GM23338 (cell line): Measurements from ENCODE around the gene CD63. TPM values are rescaled to one million over a fixed set of nuclear protein-coding genes. Genes with fewer than 3 reads are reported as not detected.

Experiments
- ATAC-seq: fragments of 200-7000 bp; cut with Tn5 transposase; 3 replicates; pipeline ENCODE4 v1.9.1; 2020
- DNase-seq: peaks from one replicate; pipeline ENCODE4 v3.0.0-alpha.2; 2015; ENCODE audit warnings: low spot score
- H2AFZ ChIP-seq: fragments of 200-600 bp; sonication (generic); 2 replicates; pipeline ENCODE4 v1.8.0; 2016; ENCODE audit warnings: antibody characterized with exemption, mild to moderate bottlenecking, moderate library complexity
- H3F3A ChIP-seq: fragments of 200-600 bp; sonication (generic); replicated peaks from 2 replicates; pipeline ENCODE4 v1.8.0; 2017; ENCODE audit warnings: antibody characterized with exemption, mixed run types, low read depth
- H3K27ac ChIP-seq: fragments of 200-600 bp; sonication (generic); 2 replicates; pipeline ENCODE4 v1.6.1; 2016; ENCODE audit warnings: low read depth
- H3K27me3 ChIP-seq: fragments of 200-600 bp; sonication (generic); 2 replicates; pipeline ENCODE4 v1.8.0; 2016; ENCODE audit warnings: mild to moderate bottlenecking, mixed run types, moderate library complexity; ENCODE audit not compliant: insufficient read depth
- H3K36me3 ChIP-seq: fragments of 200-600 bp; sonication (generic); 2 replicates; pipeline ENCODE4 v1.8.0; 2016; ENCODE audit warnings: mild to moderate bottlenecking; ENCODE audit not compliant: insufficient read depth
- H3K4me1 ChIP-seq: fragments of 200-600 bp; sonication (generic); 2 replicates; pipeline ENCODE4 v1.8.0; 2016; ENCODE audit warnings: mild to moderate bottlenecking, moderate library complexity; ENCODE audit not compliant: insufficient read depth
- H3K4me2 ChIP-seq: fragments of 200-600 bp; sonication (generic); 2 replicates; pipeline ENCODE4 v1.7.1; 2017; ENCODE audit warnings: mixed run types
- H3K4me3 ChIP-seq: fragments of 200-600 bp; sonication (generic); 2 replicates; pipeline ENCODE4 v1.6.1; 2016; ENCODE audit warnings: mixed run types
- H3K79me2 ChIP-seq: fragments of 200-600 bp; sonication (generic); replicated peaks from 2 replicates; pipeline ENCODE4 v1.8.0; 2017; ENCODE audit warnings: mild to moderate bottlenecking; ENCODE audit not compliant: insufficient read depth
- H3K9me2 ChIP-seq: fragments of 200-600 bp; sonication (generic); 2 replicates; pipeline ENCODE4 v1.8.0; 2017; ENCODE audit not compliant: insufficient read depth
- H4K20me1 ChIP-seq: fragments of 200-600 bp; sonication (generic); replicated peaks from 2 replicates; pipeline ENCODE4 v1.8.0; 2017; ENCODE audit warnings: mild to moderate bottlenecking; ENCODE audit not compliant: insufficient read depth
- H3K27ac Mint-ChIP-seq: 2 replicates; pipeline ENCODE4 v1.8.0; 2020; ENCODE audit warnings: inconsistent platforms, mild to moderate bottlenecking, moderate library complexity, mixed read lengths
- H3K27me3 Mint-ChIP-seq: 3 replicates; pipeline ENCODE4 v1.8.0; 2022; ENCODE audit warnings: low read depth, mild to moderate bottlenecking, moderate library complexity, mixed read lengths, inconsistent platforms; ENCODE audit not compliant: insufficient read depth, poor library complexity
- H3K36me3 Mint-ChIP-seq: 3 replicates; pipeline ENCODE4 v1.8.0; 2021; ENCODE audit warnings: low read depth, mild to moderate bottlenecking, inconsistent platforms, moderate library complexity, mixed read lengths
- H3K4me1 Mint-ChIP-seq: 3 replicates; pipeline ENCODE4 v1.8.0; 2020; ENCODE audit warnings: mild to moderate bottlenecking, inconsistent platforms, mixed read lengths
- H3K4me3 Mint-ChIP-seq: 3 replicates; pipeline ENCODE4 v1.8.0; 2021; ENCODE audit warnings: moderate library complexity, mild to moderate bottlenecking, inconsistent platforms, mixed read lengths
- H3K9me3 Mint-ChIP-seq: 3 replicates; pipeline ENCODE4 v1.8.0; 2020; ENCODE audit warnings: moderate library complexity, mild to moderate bottlenecking, inconsistent platforms, mixed read lengths
- CREB1 ChIP-seq: fragments of 250-450 bp; sonication (Bioruptor Pico); IDR thresholded peaks from 2 replicates; pipeline ENCODE4 v1.5.0; 2020; ENCODE audit warnings: low read depth, mild to moderate bottlenecking, moderate library complexity
- EZH2 ChIP-seq: fragments of 200-600 bp; sonication (generic); IDR thresholded peaks from one replicate; pipeline ENCODE4 v1.8.0; 2017; ENCODE audit warnings: antibody characterized with exemption, mild to moderate bottlenecking, low read depth; ENCODE audit not compliant: unreplicated experiment
- EZH2phosphoT487 ChIP-seq: fragments of 200-600 bp; sonication (generic); IDR thresholded peaks from one replicate; pipeline ENCODE4 v1.8.1; 2018; ENCODE audit warnings: antibody characterized with exemption; ENCODE audit not compliant: unreplicated experiment
- POLR2AphosphoS5 ChIP-seq: IDR thresholded peaks from 2 replicates; pipeline ENCODE4 v1.6.1; 2016; ENCODE audit warnings: antibody characterized with exemption, low read depth
- STAT1 ChIP-seq: IDR thresholded peaks from one replicate; pipeline ENCODE4 v1.6.1; 2016; ENCODE audit warnings: antibody characterized with exemption; ENCODE audit not compliant: unreplicated experiment
- ZNF331 ChIP-seq: fragments of 250-450 bp; sonication (Bioruptor Pico); IDR thresholded peaks from 2 replicates; pipeline ENCODE4 v1.5.0; 2020; ENCODE audit warnings: low read depth, mild to moderate bottlenecking, moderate library complexity
- polyA plus RNA-seq: library from polyadenylated mRNA; unstranded; fragments of >200 nt; fragmentation: Nextera tagmentation; extraction: Ambion mirVana; gene quantifications from 2 replicates; pipeline ENCODE4 v1.2.1, GENCODE V29; 2016
- total RNA-seq: library from RNA; depleted of rRNA; stranded (reverse); fragments of >200 nt; shearing (Covaris generic); gene quantifications from 2 replicates; pipeline ENCODE4 v1.2.3, GENCODE V29; 2014
- TF ChIP-seq, protein P1 (sequence below): IDR thresholded peaks from one replicate; pipeline ENCODE4 v1.6.1; 2018; ENCODE audit warnings: antibody characterized with exemption; ENCODE audit not compliant: unreplicated experiment

CD63 gene
- total and polyA plus RNA-seq, 2 experiments from 2014 or later, result 294 to 685 TPM

DNA sequence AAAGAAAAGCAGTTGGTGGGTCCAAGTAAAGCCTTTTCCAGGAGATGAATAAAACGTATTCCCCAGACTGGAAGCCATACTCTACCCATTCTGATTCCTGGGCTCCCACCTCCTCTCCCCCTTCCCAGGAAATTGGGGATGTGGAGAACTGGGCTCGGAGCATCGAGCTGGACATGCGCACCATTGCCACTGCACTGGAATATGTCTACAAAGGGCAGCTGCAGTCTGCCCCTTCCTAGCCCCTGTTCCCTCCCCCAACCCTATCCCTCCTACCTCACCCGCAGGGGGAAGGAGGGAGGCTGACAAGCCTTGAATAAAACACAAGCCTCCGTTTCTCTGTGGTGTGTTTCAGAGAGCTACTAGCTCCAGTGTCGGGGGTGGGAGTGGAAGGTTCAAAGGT lies 9.4 kb downstream of the CD63 start (continued):
- TF ChIP-seq, protein P1, sequence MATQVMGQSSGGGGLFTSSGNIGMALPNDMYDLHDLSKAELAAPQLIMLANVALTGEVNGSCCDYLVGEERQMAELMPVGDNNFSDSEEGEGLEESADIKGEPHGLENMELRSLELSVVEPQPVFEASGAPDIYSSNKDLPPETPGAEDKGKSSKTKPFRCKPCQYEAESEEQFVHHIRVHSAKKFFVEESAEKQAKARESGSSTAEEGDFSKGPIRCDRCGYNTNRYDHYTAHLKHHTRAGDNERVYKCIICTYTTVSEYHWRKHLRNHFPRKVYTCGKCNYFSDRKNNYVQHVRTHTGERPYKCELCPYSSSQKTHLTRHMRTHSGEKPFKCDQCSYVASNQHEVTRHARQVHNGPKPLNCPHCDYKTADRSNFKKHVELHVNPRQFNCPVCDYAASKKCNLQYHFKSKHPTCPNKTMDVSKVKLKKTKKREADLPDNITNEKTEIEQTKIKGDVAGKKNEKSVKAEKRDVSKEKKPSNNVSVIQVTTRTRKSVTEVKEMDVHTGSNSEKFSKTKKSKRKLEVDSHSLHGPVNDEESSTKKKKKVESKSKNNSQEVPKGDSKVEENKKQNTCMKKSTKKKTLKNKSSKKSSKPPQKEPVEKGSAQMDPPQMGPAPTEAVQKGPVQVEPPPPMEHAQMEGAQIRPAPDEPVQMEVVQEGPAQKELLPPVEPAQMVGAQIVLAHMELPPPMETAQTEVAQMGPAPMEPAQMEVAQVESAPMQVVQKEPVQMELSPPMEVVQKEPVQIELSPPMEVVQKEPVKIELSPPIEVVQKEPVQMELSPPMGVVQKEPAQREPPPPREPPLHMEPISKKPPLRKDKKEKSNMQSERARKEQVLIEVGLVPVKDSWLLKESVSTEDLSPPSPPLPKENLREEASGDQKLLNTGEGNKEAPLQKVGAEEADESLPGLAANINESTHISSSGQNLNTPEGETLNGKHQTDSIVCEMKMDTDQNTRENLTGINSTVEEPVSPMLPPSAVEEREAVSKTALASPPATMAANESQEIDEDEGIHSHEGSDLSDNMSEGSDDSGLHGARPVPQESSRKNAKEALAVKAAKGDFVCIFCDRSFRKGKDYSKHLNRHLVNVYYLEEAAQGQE, result no peak
- no peak for TF ChIP-seq POLR2AphosphoS5
- no peak for TF ChIP-seq EZH2

DNA sequence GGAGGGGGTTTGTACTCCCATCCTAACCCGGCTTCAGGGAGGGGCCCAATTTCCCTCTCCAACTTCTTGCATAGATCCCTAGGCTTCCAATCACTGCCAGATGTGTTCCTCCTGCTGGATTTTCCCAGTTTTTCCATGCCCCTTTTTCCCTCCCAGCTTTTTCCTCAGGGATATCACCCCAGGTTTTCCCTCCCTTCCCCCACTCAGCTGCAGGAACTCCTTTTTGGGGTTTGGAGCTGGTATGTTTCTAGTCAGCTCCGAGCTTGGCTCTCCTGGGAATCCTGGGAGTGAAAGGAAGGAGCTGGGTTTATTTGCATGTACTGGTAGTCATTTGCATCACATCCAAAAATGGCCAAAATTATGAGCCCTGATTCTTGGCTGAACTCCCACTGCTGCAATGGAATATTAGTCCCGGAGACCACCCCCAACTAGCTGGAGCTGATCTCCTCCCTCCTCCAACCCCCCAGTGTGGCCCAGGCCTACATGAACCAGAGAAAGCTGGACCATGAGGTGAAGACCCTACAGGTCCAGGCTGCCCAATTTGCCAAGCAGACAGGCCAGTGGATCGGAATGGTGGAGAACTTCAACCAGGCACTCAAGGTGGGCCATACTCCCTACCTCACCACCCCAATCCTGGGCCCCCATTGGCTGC lies 10.1 kb downstream of the CD63 start:
- Histone ChIP-seq H3F3A (peaks cover 18% of the 10 kb centered on the region; the same call in 1 of the 2 replicates), H3K27ac (peak overlapping the region; percentile 82), H3K4me3 (peak overlapping the region; percentile 94), H4K20me1 (no peaks in the 10 kb centered on the region), H3K27me3 (no peaks in the 10 kb centered on the region), H2AFZ (no peak overlapping the region), H3K79me2 (peaks cover 10% of the 10 kb centered on the region; the same call in 1 of the 2 replicates), H3K9me2 (no peaks in the 10 kb centered on the region), H3K4me1 (peaks cover 37% of the 10 kb centered on the region), H3K36me3 (no peaks in the 10 kb centered on the region), H3K4me2 (peak overlapping the region; percentile 98)
- Mint-ChIP-seq H3K4me3 (peak overlapping the region; percentile 82), H3K9me3 (peaks cover 6% of the 10 kb centered on the region; the same call in 2 of the 3 replicates), H3K27ac (peak overlapping the region; percentile 96), H3K4me1 (peaks cover 35% of the 10 kb centered on the region), H3K27me3 (peaks cover 28% of the 10 kb centered on the region), H3K36me3 (peaks cover 10% of the 10 kb centered on the region)
- no peak for ATAC-seq
- TF ChIP-seq CREB1 (CRISPR knock-in tag), result no peak
- no peak for TF ChIP-seq POLR2AphosphoS5
- no peak for TF ChIP-seq EZH2phosphoT487
- TF ChIP-seq ZNF331 (CRISPR knock-in tag), result no peak
- TF ChIP-seq EZH2, result no peak
- TF ChIP-seq, protein P1, result no peak
- no peak for TF ChIP-seq STAT1
- DNase-seq, result peak; percentile 22
